ENCODE data around the gene ABCC8. TPM values are rescaled to one million over a fixed set of nuclear protein-coding genes. Genes with fewer than 3 reads are reported as not detected.
"Not testable (repeated sequence)": the region's sequence is repeated elsewhere in the genome, so short reads cannot be mapped to it uniquely, and the experiment has no call there.

The ABCC8 gene
- total RNA-seq, 1 experiment from 2014 or later: not detected

DNA sequence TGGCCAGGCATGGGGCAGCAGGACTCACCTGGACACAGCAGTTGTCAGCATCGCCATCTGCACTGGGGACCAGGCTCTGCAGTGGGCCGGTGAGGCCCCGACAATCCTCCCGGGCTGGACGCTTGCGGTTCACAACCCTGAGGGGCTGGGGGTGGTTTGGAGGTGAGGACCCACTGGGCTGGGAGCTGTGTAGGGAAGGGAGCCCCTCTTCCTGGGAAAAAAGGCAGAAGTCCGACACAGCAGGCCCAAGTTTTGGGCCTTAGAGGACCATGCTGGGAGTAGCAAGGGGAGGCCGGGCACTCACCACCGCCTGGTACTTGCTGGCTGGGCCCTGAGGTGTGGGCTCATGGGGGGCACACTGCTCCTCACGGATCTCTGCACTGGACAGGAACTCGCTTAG is 48.4 kb downstream of the ABCC8 start:
- peaks cover 10% of the 10 kb centered on the region for H3K4me1 Mint-ChIP-seq (ENCODE audit: low read depth, unreplicated experiment)
- Histone ChIP-seq H3K27me3 (replicated peaks; ENCODE audit: control insufficient read depth, insufficient read depth, low read length) (no peaks in the 10 kb centered on the region), H3K36me3 (ENCODE audit: control insufficient read depth, insufficient read depth, low read length) (no peaks in the 10 kb centered on the region), H3K9me3 (no peaks in the 10 kb centered on the region), H3K4me3 (ENCODE audit: low read depth, low read length) (no peak overlapping the region), H3K4me1 (peaks cover 8% of the 10 kb centered on the region)
- H3K27ac Mint-ChIP-seq (ENCODE audit: unreplicated experiment): no peak overlapping the region
- H3K9me3 Mint-ChIP-seq (ENCODE audit: unreplicated experiment): no peaks in the 10 kb centered on the region
- intact Hi-C loops (cut with micrococcal nuclease; ENCODE audit: unreplicated experiment): no loop called here
- TF ChIP-seq, protein P1, sequence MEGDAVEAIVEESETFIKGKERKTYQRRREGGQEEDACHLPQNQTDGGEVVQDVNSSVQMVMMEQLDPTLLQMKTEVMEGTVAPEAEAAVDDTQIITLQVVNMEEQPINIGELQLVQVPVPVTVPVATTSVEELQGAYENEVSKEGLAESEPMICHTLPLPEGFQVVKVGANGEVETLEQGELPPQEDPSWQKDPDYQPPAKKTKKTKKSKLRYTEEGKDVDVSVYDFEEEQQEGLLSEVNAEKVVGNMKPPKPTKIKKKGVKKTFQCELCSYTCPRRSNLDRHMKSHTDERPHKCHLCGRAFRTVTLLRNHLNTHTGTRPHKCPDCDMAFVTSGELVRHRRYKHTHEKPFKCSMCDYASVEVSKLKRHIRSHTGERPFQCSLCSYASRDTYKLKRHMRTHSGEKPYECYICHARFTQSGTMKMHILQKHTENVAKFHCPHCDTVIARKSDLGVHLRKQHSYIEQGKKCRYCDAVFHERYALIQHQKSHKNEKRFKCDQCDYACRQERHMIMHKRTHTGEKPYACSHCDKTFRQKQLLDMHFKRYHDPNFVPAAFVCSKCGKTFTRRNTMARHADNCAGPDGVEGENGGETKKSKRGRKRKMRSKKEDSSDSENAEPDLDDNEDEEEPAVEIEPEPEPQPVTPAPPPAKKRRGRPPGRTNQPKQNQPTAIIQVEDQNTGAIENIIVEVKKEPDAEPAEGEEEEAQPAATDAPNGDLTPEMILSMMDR (IDR thresholded peaks at IDR 0.05; ENCODE audit: insufficient read depth in 1 of 2, low read depth in 1 of 2, low read length in 1 of 2, severe bottlenecking in 1 of 2, unreplicated experiment in 1 of 2): no peak
- H3K4me3 Mint-ChIP-seq (ENCODE audit: unreplicated experiment): no peak overlapping the region
- POLR2A ChIA-PET: no interaction called here
- DNase-seq: no peak
- no peaks in the 10 kb centered on the region for H3K36me3 Mint-ChIP-seq (ENCODE audit: insufficient read depth, unreplicated experiment)
- BruUV-seq (replicated peaks): no TSS peak
- CTCF ChIA-PET: interaction anchor here (1.0 kb wide), 1 partner anchor 44 kb away, joined by 3 read pairs; no protein-coding TSS in a partner anchor
- H3K27me3 Mint-ChIP-seq (ENCODE audit: insufficient read depth, unreplicated experiment): no peaks in the 10 kb centered on the region

- H3K36me3 Mint-ChIP-seq (ENCODE audit: insufficient read depth, unreplicated experiment); intact Hi-C loops (cut with micrococcal nuclease; ENCODE audit: unreplicated experiment); H3K9me3 Mint-ChIP-seq (ENCODE audit: unreplicated experiment); H3K4me1 ChIP-seq; POLR2A ChIA-PET; H3K36me3 ChIP-seq (ENCODE audit: control insufficient read depth, insufficient read depth, low read length); H3K9me3 ChIP-seq; CTCF ChIA-PET; H3K4me3 ChIP-seq (ENCODE audit: low read depth, low read length); H3K27ac Mint-ChIP-seq (ENCODE audit: unreplicated experiment); BruUV-seq (replicated peaks); DNase-seq; H3K27me3 ChIP-seq (replicated peaks; ENCODE audit: control insufficient read depth, insufficient read depth, low read length); H3K27me3 Mint-ChIP-seq (ENCODE audit: insufficient read depth, unreplicated experiment); H3K4me3 Mint-ChIP-seq (ENCODE audit: unreplicated experiment): not testable (repeated sequence)
- peaks cover 12% of the 10 kb centered on the region for H3K4me1 Mint-ChIP-seq (ENCODE audit: low read depth, unreplicated experiment)
Observed at GRCh38 chr11:17426233-17426632, 50.4 kb downstream of the ABCC8 start.

GRCh38 chr11:17423533-17424310 is 52.9 kb downstream of the ABCC8 start:
- H3K27me3 ChIP-seq (replicated peaks; ENCODE audit: control insufficient read depth, insufficient read depth, low read length): 0 out of 2 replicates have a peak, but pooled peaks cover 2% of the 10 kb centered on the region
- Mint-ChIP-seq H3K36me3 (ENCODE audit: insufficient read depth, unreplicated experiment) (no peaks in the 10 kb centered on the region), H3K27me3 (ENCODE audit: insufficient read depth, unreplicated experiment) (peaks cover 16% of the 10 kb centered on the region), H3K27ac (ENCODE audit: unreplicated experiment) (no peak overlapping the region), H3K4me1 (ENCODE audit: low read depth, unreplicated experiment) (peaks cover 12% of the 10 kb centered on the region), H3K9me3 (ENCODE audit: unreplicated experiment) (no peaks in the 10 kb centered on the region), H3K4me3 (ENCODE audit: unreplicated experiment) (no peak overlapping the region)
- intact Hi-C loops (cut with micrococcal nuclease; ENCODE audit: unreplicated experiment): no loop called here
- TF ChIP-seq, protein P1 (IDR thresholded peaks at IDR 0.05; ENCODE audit: insufficient read depth in 1 of 2, low read depth in 1 of 2, low read length in 1 of 2, severe bottlenecking in 1 of 2, unreplicated experiment in 1 of 2): no peak
- H3K9me3 ChIP-seq: no peaks in the 10 kb centered on the region
- H3K36me3 ChIP-seq (ENCODE audit: control insufficient read depth, insufficient read depth, low read length): no peaks in the 10 kb centered on the region
- H3K4me1 ChIP-seq: peaks cover 8% of the 10 kb centered on the region
- CTCF ChIA-PET: interaction anchor here (0.6 to 1.1 kb wide), 3 partner anchors 40 to 49 kb away, joined by 3 to 4 read pairs (median 3); no protein-coding TSS in a partner anchor
- BruUV-seq (replicated peaks): no TSS peak
- no peak overlapping the region for H3K4me3 ChIP-seq (ENCODE audit: low read depth, low read length)
- DNase-seq: peak; percentile 62 to 82
- POLR2A ChIA-PET: no interaction called here

All from Caco-2 (cell line).